NB4 (cell line): ENCODE results near the gene DFFB.
"Not testable (repeated sequence)": the region's sequence is repeated elsewhere in the genome, so short reads cannot be mapped to it uniquely, and the experiment has no call there.

Source experiments
- DNase-seq: peaks from one replicate; pipeline ENCODE4 v3.0.0; 2010; ENCODE audit warnings: low read depth
- H3K4me3 ChIP-seq: one replicate; pipeline ENCODE4 v1.5.1; 2011; ENCODE audit warnings: mild to moderate bottlenecking, low read depth, low read length, moderate library complexity
- MYC ChIP-seq: IDR thresholded peaks from 2 replicates; pipeline ENCODE4 v1.6.1; 2011; ENCODE audit warnings: low read depth, low read length
- POLR2A ChIP-seq: IDR thresholded peaks from 2 replicates; pipeline ENCODE4 v1.6.1; 2011; ENCODE audit warnings: mild to moderate bottlenecking; ENCODE audit not compliant: insufficient read length; ENCODE audit errors: extremely low read depth
- TF ChIP-seq, protein P1 (sequence below): IDR thresholded peaks from 2 replicates; pipeline ENCODE4 v1.6.1; 2011; ENCODE audit warnings: low read depth, low read length
- TF ChIP-seq, protein P2 (sequence below): IDR thresholded peaks from one replicate; pipeline ENCODE4 v1.5.1; 2012; ENCODE audit warnings: low read depth, low read length

The DFFB gene, protein sequence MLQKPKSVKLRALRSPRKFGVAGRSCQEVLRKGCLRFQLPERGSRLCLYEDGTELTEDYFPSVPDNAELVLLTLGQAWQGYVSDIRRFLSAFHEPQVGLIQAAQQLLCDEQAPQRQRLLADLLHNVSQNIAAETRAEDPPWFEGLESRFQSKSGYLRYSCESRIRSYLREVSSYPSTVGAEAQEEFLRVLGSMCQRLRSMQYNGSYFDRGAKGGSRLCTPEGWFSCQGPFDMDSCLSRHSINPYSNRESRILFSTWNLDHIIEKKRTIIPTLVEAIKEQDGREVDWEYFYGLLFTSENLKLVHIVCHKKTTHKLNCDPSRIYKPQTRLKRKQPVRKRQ

DNA sequence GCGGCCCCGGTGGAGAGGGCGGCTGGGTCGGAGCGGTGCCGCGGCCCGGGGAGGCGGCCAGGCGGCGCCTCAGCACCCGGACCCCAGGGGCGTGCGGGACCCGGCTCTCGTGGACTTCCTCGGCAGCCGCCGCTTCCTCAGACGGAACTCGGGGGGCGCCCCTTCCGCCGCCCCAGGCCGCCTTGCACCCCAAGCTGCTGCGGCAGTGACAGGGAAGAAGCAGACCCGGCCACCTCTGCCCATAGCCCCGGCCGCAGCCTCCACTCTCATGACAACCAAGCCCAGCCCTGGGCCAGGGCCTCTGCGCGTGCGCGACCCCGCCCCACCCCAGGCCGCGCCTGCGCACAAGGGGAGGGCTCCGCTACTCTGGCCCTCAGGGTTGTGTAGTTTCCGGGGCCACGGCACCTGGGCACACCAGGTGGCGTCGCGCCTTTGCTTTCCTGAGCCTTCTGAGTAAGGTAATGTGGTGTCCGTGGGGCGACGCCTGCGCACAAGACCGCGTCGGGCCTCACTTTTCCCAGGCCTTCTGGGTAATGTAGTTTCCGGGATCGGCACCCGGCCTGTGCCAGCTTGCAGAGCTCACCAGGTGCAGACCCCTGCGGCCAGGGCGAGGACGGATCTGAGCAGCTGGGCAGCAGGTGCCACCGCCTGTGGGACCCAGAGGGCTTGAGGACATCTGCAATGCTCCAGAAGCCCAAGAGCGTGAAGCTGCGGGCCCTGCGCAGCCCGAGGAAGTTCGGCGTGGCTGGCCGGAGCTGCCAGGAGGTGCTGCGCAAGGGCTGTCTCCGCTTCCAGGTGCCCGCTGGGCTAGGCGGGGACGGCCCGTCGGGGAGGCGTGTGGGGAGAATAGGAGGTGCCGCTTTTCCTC lies at the start of gene DFFB, which contains the start of gene CEP104:
DFFB (plus strand) TSS at position 554 of the 868 bp plus-strand sequence; CDS start at position 682, 128 bp downstream.
CEP104 (minus strand) TSS at position 289 of the 868 bp plus-strand sequence. CDS start 4,804 bp downstream, outside the sequence.
- TF ChIP-seq, protein P1, sequence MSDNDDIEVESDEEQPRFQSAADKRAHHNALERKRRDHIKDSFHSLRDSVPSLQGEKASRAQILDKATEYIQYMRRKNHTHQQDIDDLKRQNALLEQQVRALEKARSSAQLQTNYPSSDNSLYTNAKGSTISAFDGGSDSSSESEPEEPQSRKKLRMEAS, result peak; percentile 62
- TF ChIP-seq MYC (peak; percentile 37; the same call in 1 of the 2 replicates), POLR2A (peak; percentile 47)
- TF ChIP-seq, protein P2, sequence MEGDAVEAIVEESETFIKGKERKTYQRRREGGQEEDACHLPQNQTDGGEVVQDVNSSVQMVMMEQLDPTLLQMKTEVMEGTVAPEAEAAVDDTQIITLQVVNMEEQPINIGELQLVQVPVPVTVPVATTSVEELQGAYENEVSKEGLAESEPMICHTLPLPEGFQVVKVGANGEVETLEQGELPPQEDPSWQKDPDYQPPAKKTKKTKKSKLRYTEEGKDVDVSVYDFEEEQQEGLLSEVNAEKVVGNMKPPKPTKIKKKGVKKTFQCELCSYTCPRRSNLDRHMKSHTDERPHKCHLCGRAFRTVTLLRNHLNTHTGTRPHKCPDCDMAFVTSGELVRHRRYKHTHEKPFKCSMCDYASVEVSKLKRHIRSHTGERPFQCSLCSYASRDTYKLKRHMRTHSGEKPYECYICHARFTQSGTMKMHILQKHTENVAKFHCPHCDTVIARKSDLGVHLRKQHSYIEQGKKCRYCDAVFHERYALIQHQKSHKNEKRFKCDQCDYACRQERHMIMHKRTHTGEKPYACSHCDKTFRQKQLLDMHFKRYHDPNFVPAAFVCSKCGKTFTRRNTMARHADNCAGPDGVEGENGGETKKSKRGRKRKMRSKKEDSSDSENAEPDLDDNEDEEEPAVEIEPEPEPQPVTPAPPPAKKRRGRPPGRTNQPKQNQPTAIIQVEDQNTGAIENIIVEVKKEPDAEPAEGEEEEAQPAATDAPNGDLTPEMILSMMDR, result no peak
- peak; percentile 89 for DNase-seq
- H3K4me3 ChIP-seq, result peak within 1 kb of the TSS; percentile 79

DNA sequence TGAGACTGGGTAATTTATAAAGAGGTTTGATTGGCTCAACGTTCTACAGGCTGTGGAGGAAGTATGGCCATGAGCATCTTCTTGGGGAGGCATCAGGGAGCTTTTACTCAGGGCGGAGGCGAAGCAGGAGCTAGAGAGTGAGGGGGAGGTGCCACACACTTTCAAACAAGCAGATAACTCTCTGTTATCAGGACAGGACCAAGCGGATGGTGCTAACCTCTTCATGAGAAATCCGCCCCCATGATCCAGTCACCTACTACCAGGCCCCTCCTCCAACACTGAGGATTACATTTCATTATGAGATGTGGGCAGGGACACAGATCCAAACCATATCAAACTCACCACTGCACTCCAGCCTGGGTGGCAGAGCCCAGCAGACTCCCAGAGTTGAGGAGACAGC lies 49.5 kb upstream of the DFFB start:
- DNase-seq, result no peak
- TF ChIP-seq, protein P2, result no peak
- no peak for TF ChIP-seq POLR2A
- TF ChIP-seq, protein P1, result no peak
- no peak for TF ChIP-seq MYC
- no peak overlapping the region for H3K4me3 ChIP-seq

DNA sequence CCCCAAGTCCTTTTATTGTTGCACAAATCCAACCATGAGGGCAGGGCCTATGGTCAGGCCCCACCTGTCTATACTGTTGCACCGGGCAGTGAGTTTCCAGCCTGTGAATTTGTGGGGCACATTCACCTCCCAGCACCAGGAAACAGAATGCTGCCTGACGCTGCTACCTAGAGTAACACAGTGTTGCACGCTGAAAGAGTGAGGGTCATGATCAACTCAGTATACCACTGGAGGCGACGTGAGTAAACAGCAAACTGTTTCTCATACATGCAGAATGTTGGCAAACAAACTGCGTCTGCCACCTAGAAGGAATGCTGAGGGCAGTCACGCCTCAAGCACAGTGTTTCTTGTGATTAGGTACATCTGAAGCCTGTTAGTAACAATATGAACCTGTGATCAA lies 47.6 kb upstream of the DFFB start:
- TF ChIP-seq, protein P2, result no peak
- TF ChIP-seq, protein P1, result no peak
- no peak for TF ChIP-seq POLR2A
- TF ChIP-seq MYC, result no peak
- DNase-seq, result no peak
- no peak overlapping the region for H3K4me3 ChIP-seq

DNA sequence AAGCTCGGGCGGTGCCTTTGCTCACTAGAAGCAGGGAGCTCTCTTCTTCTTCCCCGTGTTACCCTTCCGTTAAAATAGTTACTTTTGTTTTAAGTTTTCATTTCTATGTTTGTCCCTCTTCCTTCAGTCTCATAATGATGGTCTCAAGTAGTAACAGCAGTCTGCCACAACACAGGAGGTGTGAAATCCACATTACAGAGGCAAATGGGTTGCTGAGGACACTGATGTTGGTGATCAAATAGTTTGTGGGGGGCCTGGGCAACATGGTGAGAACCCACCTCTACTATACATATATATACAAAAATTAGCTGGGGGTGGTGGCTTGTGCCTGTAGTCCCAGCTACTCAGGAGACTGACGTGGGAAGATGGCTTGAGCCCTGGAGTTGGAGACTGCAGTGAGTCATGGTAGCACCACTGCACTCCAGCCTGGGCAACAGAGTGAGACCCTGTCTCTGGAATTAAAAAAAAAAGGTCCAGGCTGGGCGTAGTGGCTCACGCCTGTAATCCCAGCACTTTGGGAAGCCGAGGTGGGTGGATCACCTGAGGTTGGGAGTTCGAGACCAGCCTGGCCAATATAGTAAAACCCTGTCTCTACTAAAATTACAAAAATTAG lies 47.0 kb upstream of the DFFB start:
- not testable (repeated sequence) for H3K4me3 ChIP-seq, DNase-seq

DNA sequence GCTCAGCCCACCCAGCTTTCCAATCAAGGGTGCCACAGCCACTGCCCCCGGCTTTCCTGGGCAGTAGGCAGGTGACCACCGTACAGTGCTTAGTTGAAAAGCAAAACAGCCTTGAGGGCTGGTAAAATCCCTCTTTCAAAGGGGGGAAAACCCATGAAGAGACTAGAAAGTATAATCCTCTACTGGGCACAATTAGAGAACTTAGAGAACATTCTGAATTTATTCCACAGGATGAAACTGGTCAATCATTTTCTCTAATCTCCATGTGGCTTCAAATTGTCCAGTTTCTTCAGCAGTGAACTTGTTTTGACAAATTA lies 45.7 kb upstream of the DFFB start:
- no peak overlapping the region for H3K4me3 ChIP-seq
- DNase-seq, result no peak
- TF ChIP-seq, protein P1, result no peak
- TF ChIP-seq POLR2A (no peak), MYC (no peak)
- TF ChIP-seq, protein P2, result no peak

DNA sequence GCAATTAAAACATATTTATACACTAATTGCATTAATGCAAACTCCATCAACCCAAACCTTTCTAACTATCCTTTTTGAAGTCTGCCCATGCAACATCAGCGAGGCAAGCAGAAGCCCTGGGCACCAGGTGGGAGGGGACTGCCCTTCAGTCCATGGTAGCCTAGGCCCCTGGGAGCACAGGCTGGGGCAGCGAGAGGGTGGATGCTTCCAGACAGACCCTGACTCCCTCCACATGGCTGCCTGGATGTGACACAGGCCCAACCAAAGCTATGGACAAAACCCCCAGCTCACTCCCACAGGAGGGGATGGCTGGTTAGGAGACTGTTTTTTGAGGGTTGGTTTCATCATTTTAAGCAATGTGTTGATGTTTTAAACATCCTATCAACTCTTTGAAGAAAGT lies 43.2 kb upstream of the DFFB start:
- TF ChIP-seq POLR2A (no peak), MYC (no peak)
- TF ChIP-seq, protein P2, result no peak
- TF ChIP-seq, protein P1, result no peak
- no peak for DNase-seq
- H3K4me3 ChIP-seq, result no peak overlapping the region
